Trophoblast cell (in vitro differentiated cells and primary cell): ENCODE data around the gene JMJD1C.

Experiments used
- DNase-seq, 2 donors: peaks; one replicate each; pipeline ENCODE4 v3.0.0-alpha.2; 2016
- H2AFZ ChIP-seq: 2 replicates; pipeline ENCODE4 v1.6.1; 2013; ENCODE audit warnings: low read length, moderate library complexity, mild to moderate bottlenecking; ENCODE audit not compliant: insufficient read depth, poor library complexity
- H2AK5ac ChIP-seq: 2 replicates; pipeline ENCODE4 v1.6.1; 2013; ENCODE audit warnings: mild to moderate bottlenecking, low read length
- H2BK120ac ChIP-seq: 2 replicates; pipeline ENCODE4 v1.6.1; 2013; ENCODE audit warnings: low read length, mild to moderate bottlenecking, moderate library complexity; ENCODE audit not compliant: insufficient read depth, poor library complexity
- H2BK12ac ChIP-seq: 2 replicates; pipeline ENCODE4 v1.6.1; 2013; ENCODE audit warnings: mild to moderate bottlenecking, low read length, moderate library complexity
- H2BK5ac ChIP-seq: 2 replicates; pipeline ENCODE4 v1.6.1; 2013; ENCODE audit warnings: low read length, low read depth, moderate library complexity, mild to moderate bottlenecking; ENCODE audit not compliant: poor library complexity
- H3K14ac ChIP-seq: 2 replicates; pipeline ENCODE4 v1.6.1; 2013; ENCODE audit warnings: mild to moderate bottlenecking, low read length
- H3K18ac ChIP-seq: 2 replicates; pipeline ENCODE4 v1.6.1; 2013; ENCODE audit warnings: mild to moderate bottlenecking, low read length
- H3K23ac ChIP-seq: 2 replicates; pipeline ENCODE4 v1.6.1; 2013; ENCODE audit warnings: low read length
- H3K27ac ChIP-seq: 2 replicates; pipeline ENCODE4 v1.5.1; 2013; ENCODE audit warnings: low read depth, mild to moderate bottlenecking, inconsistent platforms, low read length, moderate library complexity
- H3K27me3 ChIP-seq: 2 replicates; pipeline ENCODE4 v1.6.1; 2013; ENCODE audit warnings: inconsistent platforms, mild to moderate bottlenecking, low read length, moderate library complexity; ENCODE audit not compliant: insufficient read depth
- H3K36me3 ChIP-seq, 2 experiments: 1 replicate in 1 of 2; 2 replicates in 1 of 2; pipeline ENCODE4 v1.6.1; 2013; ENCODE audit warnings: low read length in 2 of 2, mild to moderate bottlenecking in 2 of 2, moderate library complexity in 1 of 2; ENCODE audit not compliant: insufficient read depth in 2 of 2, control insufficient read depth in 1 of 2
- H3K4ac ChIP-seq: 2 replicates; pipeline ENCODE4 v1.6.1; 2013; ENCODE audit warnings: low read depth, mild to moderate bottlenecking, low read length, moderate library complexity
- H3K4me1 ChIP-seq, 2 experiments: 1 replicate in 1 of 2; 2 replicates in 1 of 2; pipeline ENCODE4 v1.6.1; 2013; ENCODE audit warnings: low read length in 2 of 2, mild to moderate bottlenecking in 2 of 2, moderate library complexity in 1 of 2; ENCODE audit not compliant: insufficient read depth in 2 of 2, control insufficient read depth in 1 of 2
- H3K4me2 ChIP-seq: 2 replicates; pipeline ENCODE4 v1.6.1; 2013; ENCODE audit warnings: inconsistent platforms, mild to moderate bottlenecking, low read length, moderate library complexity
- H3K4me3 ChIP-seq: 2 replicates; pipeline ENCODE4 v1.5.1; 2013; ENCODE audit warnings: mild to moderate bottlenecking, low read depth, low read length, inconsistent platforms
- H3K79me1 ChIP-seq: one replicate; pipeline ENCODE4 v1.6.1; 2013; ENCODE audit warnings: low read length
- H3K79me2 ChIP-seq: 2 replicates; pipeline ENCODE4 v1.6.1; 2013; ENCODE audit warnings: low read length, mild to moderate bottlenecking; ENCODE audit not compliant: control insufficient read depth, insufficient read depth, poor library complexity
- H3K9ac ChIP-seq: 2 replicates; pipeline ENCODE4 v1.6.1; 2013; ENCODE audit warnings: mild to moderate bottlenecking, low read length
- H3K9me3 ChIP-seq: 2 replicates; pipeline ENCODE4 v1.6.1; 2013; ENCODE audit warnings: low read depth, mild to moderate bottlenecking, control low read depth, inconsistent platforms, low read length; ENCODE audit not compliant: insufficient read depth
- H4K12ac ChIP-seq: 2 replicates; pipeline ENCODE4 v1.6.1; 2013; ENCODE audit warnings: low read depth, mild to moderate bottlenecking, low read length, moderate library complexity
- H4K8ac ChIP-seq: 2 replicates; pipeline ENCODE4 v1.6.1; 2013; ENCODE audit warnings: low read depth, mild to moderate bottlenecking, low read length, moderate library complexity
- H4K91ac ChIP-seq: one replicate; pipeline ENCODE4 v1.6.1; 2013; ENCODE audit warnings: low read depth, mild to moderate bottlenecking, low read length, moderate library complexity
- WGBS: extraction: QIAGEN DNeasy Blood & Tissue Kit; methylation state at CpG from one replicate; pipeline ENCODE4 v1.1.7; 2013; ENCODE audit warnings: missing lambda C conversion rate; ENCODE audit not compliant: insufficient read length, insufficient coverage; ENCODE audit errors: extremely low coverage; 5-methylcytosine and 5-hydroxymethylcytosine counted together

Gene JMJD1C

GRCh38 chr10:63504145-63504881 is 38.5 kb upstream of the JMJD1C start:
- no CpG with 5 or more reads among the region's 3 CpGs for WGBS
- Histone ChIP-seq H3K79me1 (peaks cover 5% of the 10 kb centered on the region), H3K18ac (no peak overlapping the region), H3K4me3 (no peak overlapping the region), H3K23ac (no peak overlapping the region), H3K79me2 (no peaks in the 10 kb centered on the region), H3K36me3 (no peaks in the 10 kb centered on the region), H4K8ac (no peak overlapping the region), H4K12ac (no peak overlapping the region), H3K9ac (no peak overlapping the region), H3K4me1 (peaks cover 8 to 13% of the 10 kb centered on the region in 2 experiments), H3K9me3 (peaks cover 2% of the 10 kb centered on the region), H3K27me3 (no peaks in the 10 kb centered on the region), H2AFZ (no peak overlapping the region), H3K14ac (no peak overlapping the region), H2BK5ac (peak overlapping the region; percentile 12), H2BK120ac (no peak overlapping the region), H3K27ac (peak overlapping the region; percentile 31), H4K91ac (no peak overlapping the region), H3K4me2 (peak overlapping the region; percentile 48), H2AK5ac (no peak overlapping the region), H2BK12ac (peak overlapping the region; percentile 3), H3K4ac (peak overlapping the region; percentile 41)
- DNase-seq = peak; percentile 83 to 93

- peaks cover 8 to 13% of the 10 kb centered on the region in 2 experiments for H3K4me1 ChIP-seq
- H3K9me3 ChIP-seq = peaks cover 2% of the 10 kb centered on the region
- H2AFZ ChIP-seq = no peak overlapping the region
- no CpG with 5 or more reads among the region's 4 CpGs for WGBS
- peaks cover 5% of the 10 kb centered on the region for H3K79me1 ChIP-seq
- H3K14ac ChIP-seq = no peak overlapping the region
- no peaks in the 10 kb centered on the region for H3K27me3 ChIP-seq
- no peak overlapping the region for H2BK5ac ChIP-seq
- H3K27ac ChIP-seq = peak overlapping the region; percentile 61
- H4K8ac ChIP-seq = no peak overlapping the region
- H3K36me3 ChIP-seq = no peaks in the 10 kb centered on the region
- no peak overlapping the region for H2BK12ac ChIP-seq
- no peak overlapping the region for H4K91ac ChIP-seq
- H3K79me2 ChIP-seq = no peaks in the 10 kb centered on the region
- no peak overlapping the region for H3K9ac ChIP-seq
- H3K18ac ChIP-seq = no peak overlapping the region
- no peak overlapping the region for H3K4me3 ChIP-seq
- no peak overlapping the region for H4K12ac ChIP-seq
- DNase-seq = peak; percentile 36 to 69
- no peak overlapping the region for H2BK120ac ChIP-seq
- H3K23ac ChIP-seq = peak overlapping the region; percentile 75
- H3K4me2 ChIP-seq = peak overlapping the region; percentile 31
- H2AK5ac ChIP-seq = no peak overlapping the region
- H3K4ac ChIP-seq = peak overlapping the region; percentile 4
Observed at GRCh38 chr10:63503395-63503794, 37.6 kb upstream of the JMJD1C start.

- no peak overlapping the region for H4K12ac ChIP-seq
- H3K18ac ChIP-seq = no peak overlapping the region
- H3K23ac ChIP-seq = no peak overlapping the region
- no peak overlapping the region for H3K4me3 ChIP-seq
- no peak overlapping the region for H2BK120ac ChIP-seq
- H4K91ac ChIP-seq = no peak overlapping the region
- no peak overlapping the region for H3K27ac ChIP-seq
- H2BK12ac ChIP-seq = no peak overlapping the region
- H2AFZ ChIP-seq = no peak overlapping the region
- WGBS = no CpG with 5 or more reads among the region's 1 CpG
- H3K79me1 ChIP-seq = peaks cover 5% of the 10 kb centered on the region
- no peak overlapping the region for H4K8ac ChIP-seq
- H3K9ac ChIP-seq = no peak overlapping the region
- peaks cover 2% of the 10 kb centered on the region for H3K9me3 ChIP-seq
- no peaks in the 10 kb centered on the region for H3K36me3 ChIP-seq
- no peak overlapping the region for H3K14ac ChIP-seq
- no peak overlapping the region for H3K4me2 ChIP-seq
- no peaks in the 10 kb centered on the region for H3K79me2 ChIP-seq
- H3K4me1 ChIP-seq = peaks cover 8 to 13% of the 10 kb centered on the region in 2 experiments
- DNase-seq = no peak
- no peak overlapping the region for H2AK5ac ChIP-seq
- no peak overlapping the region for H2BK5ac ChIP-seq
- no peak overlapping the region for H3K4ac ChIP-seq
- no peaks in the 10 kb centered on the region for H3K27me3 ChIP-seq
Observed at GRCh38 chr10:63502832-63503231, 37.1 kb upstream of the JMJD1C start.

GRCh38 chr10:63501954-63502353 is 36.2 kb upstream of the JMJD1C start:
- no CpG with 5 or more reads among the region's 1 CpG for WGBS

More at GRCh38 chr10:63501954-63502353, 36.2 kb upstream of the JMJD1C start:
- Histone ChIP-seq H3K9ac (no peak overlapping the region), H3K79me2 (no peaks in the 10 kb centered on the region), H3K4me2 (no peak overlapping the region), H3K4me3 (no peak overlapping the region), H2BK5ac (no peak overlapping the region), H2AFZ (no peak overlapping the region), H3K27me3 (no peaks in the 10 kb centered on the region), H3K36me3 (no peaks in the 10 kb centered on the region), H2BK120ac (no peak overlapping the region), H3K18ac (no peak overlapping the region), H4K12ac (no peak overlapping the region), H2AK5ac (no peak overlapping the region), H3K4me1 (peaks cover 8 to 13% of the 10 kb centered on the region in 2 experiments), H2BK12ac (no peak overlapping the region), H3K27ac (no peak overlapping the region), H3K4ac (no peak overlapping the region), H4K91ac (no peak overlapping the region), H3K79me1 (peaks cover 5% of the 10 kb centered on the region), H3K9me3 (peaks cover 2% of the 10 kb centered on the region), H3K23ac (no peak overlapping the region), H4K8ac (no peak overlapping the region), H3K14ac (no peak overlapping the region)
- no peak for DNase-seq
